Hematopoietic multipotent progenitor cell treated with erythropoietin and hydrocortisone succinate and interleukin-3 and kit ligand, for 4 days (in vitro differentiated cells): ENCODE results near the gene KERA.

Experiments used
- DNase-seq: peaks from one replicate; pipeline ENCODE4 v3.0.0-alpha.2; 2015

KERA gene

DNA sequence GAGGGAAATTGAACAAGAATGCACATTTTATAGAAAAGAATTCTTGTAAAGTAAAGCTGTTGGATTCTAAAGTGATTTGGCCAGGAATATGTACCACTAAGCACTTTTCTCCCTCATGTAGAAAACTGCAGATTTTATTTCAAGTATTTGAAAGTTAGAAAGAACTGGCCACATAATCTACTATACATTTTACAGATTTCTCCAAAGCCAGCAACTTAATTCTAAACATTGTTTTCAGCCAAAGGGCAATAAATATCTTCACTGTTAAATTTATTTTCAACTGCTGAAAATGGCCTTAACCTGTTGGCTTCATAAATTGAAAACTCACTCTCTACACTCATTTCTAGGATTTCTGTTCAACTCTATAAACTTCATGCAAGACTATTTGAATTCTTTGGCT, 15.6 kb upstream of the KERA start:
- no peak for DNase-seq

DNA sequence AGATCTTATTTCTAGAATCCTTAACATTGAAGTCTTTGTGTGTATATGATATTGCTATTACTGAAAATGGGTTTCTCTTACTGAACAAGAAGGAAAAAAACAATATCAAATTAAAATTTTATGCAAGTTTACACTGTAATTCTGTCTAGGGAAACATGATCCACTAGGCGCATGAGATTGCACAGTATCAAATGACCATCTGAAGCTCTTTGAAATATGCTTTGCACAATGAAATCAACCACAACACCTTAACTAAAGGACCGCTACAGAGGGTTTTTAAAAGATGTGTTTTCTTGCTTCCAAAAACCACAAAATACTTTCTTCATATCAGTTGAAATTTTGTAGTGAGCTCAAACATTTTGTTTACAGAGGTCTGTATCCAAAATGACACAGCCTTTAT, 15.1 kb upstream of the KERA start:
- DNase-seq: no peak

DNA sequence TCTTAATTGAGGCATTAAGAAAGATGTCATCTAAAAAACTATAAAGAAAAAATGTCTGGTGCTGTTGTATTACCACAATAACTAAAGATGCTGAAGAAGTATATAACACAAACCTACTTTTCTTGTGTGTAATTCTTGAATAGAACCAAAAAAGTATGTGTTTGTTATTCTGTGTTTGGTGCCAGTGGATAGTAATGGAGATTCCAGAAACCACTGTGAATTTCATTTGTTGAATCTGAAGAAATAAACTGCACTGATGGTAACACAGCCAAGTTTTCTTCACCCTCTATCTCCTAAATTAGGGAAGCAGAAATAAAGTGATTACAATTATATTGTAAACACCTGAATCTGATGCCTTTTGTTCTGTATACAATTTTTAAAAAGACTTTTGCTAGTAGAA, 13.1 kb upstream of the KERA start:
- DNase-seq: no peak

DNA sequence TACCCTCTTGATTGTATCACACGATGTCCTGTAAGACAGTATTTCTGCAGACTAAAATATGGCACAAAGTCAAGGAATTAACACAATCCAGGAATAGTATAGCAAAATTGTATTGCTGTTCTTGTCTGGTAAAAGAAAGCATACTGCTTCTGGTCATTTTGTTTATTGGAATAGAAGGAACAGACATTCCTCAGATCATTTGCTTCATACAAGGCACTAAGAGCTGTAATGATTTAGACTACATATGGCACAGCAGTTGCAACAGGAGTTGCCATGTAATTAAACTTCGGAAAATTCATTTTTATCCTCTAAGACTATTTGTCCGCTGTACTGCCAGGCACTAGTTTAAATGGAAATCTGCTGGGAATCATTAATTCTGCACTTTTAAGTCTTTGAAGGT, 7.6 kb upstream of the KERA start:
- no peak for DNase-seq

- DNase-seq: no peak
Observed at GRCh38 chr12:91064640-91065039, 6.8 kb upstream of the KERA start.

DNA sequence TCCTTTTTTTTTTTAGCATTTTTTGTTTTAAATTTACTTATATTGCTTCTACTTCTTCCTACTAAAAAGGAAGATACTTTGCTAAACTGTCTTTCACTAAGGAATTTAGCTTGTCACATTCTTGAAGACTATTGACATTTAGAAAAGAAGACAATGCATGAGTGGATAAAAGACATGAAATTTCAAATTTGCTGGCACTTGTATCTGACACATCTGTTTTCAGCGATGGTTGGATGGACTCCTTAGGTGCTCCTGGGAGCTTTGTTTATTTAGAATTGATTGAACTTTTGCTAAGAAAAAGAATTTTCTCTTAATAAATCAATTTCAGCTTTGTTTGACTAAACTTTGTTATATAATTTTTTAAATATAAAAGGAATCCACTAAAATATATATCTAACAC, 3.3 kb upstream of the KERA start:
- DNase-seq: no peak

DNA sequence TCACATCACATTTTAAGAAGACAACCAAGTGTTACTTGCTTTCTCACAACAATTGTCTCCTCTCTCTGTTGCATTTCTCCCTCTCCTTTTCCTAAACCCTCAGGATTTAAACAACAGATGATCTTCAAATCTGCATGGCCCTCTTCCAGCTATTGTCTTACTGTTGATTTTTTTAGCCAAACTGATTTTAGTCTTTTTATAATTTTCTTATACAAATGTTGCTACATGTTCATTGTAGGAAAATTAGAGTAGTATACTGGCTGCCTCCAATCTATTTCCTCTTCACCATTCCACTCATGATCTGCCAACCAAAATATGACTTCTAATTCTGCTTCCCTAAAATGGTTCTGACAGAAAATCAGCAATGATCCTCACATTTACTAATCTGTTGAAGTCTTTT, 1.4 kb upstream of the KERA start:
- DNase-seq: no peak

GRCh38 chr12:91058786-91059185, 962 bp upstream of the KERA start:
- no peak for DNase-seq

DNA sequence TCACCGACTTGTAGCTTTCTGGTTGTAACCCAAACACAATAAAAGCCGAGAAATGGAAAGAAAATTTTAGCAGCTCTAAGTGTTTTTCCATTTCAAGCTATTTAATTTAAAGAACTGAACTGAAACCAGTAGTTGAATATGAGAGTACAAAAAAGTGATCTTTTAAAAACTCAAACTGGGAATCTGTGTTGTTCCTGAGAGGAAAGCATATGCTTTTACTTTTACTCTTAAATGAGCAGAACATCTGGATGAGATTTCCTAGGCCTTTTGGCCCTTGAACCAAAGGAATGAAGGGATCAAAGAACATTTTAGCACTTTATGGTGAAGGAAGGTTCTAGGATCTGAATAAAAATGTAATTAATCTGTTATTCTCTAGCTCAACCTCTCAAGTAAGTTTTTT, 1.3 kb downstream of the KERA start:
- no peak for DNase-seq

DNA sequence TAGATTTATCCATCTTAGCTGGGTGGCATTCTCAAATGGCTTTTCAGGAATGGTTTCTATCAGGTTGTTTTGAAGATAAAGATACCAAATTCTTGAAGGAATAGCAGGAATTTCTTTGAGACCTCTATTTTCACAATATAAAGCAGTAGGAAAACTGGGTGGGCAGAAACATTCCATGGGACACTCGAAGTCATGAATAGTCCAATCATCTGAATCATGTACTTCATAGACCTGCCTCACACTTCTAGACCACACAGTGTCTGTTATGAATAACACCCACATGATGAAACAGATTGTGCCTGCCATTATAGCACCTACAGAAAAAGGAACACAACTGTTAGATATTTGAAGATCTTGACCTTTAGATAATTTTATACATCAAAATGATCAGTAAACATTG, 1.8 kb downstream of the KERA start:
- no peak for DNase-seq

GRCh38 chr12:91053951-91054715, 3.7 kb downstream of the KERA start:
- DNase-seq: peak; percentile 12

DNA sequence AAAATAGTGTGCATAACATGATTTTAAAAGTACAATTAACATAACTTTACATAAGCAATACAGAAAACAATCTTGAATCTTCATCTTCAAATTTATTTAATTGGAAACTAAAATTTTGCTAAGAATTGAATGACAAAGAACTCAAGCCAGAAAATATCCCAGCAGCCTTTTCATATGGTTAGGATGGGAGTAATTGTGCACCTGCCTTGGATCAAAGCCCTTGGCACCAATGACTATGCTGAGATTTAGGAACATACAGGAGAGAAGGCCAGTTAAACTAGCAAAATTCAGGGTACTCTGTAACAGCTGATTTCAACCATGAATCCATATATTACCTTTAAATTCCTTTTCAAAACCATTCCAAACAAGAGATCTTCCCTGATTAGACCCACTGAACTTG, 5.8 kb downstream of the KERA start:
- no peak for DNase-seq

- no peak for DNase-seq
Observed at GRCh38 chr12:91044586-91044985, 13.2 kb downstream of the KERA start.

DNA sequence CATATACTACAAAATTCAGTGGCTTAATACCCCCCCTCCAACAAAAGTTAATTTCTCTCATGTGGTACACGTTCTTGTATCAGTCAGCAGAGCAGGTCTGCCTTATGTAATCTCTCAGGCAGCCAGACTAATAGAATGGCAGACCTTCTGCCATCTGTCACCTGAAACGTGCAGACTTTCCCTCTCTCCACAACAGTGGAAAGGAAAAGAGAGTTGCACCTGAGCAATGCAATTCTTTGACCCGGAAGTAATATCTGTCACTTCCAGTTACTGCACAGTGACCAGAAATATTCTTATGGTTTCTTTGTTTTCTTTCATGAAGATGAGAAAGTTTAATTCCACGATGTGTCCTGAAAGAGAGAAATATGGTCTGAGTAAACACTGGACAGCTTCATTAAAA, 14.4 kb downstream of the KERA start:
- no peak for DNase-seq

DNA sequence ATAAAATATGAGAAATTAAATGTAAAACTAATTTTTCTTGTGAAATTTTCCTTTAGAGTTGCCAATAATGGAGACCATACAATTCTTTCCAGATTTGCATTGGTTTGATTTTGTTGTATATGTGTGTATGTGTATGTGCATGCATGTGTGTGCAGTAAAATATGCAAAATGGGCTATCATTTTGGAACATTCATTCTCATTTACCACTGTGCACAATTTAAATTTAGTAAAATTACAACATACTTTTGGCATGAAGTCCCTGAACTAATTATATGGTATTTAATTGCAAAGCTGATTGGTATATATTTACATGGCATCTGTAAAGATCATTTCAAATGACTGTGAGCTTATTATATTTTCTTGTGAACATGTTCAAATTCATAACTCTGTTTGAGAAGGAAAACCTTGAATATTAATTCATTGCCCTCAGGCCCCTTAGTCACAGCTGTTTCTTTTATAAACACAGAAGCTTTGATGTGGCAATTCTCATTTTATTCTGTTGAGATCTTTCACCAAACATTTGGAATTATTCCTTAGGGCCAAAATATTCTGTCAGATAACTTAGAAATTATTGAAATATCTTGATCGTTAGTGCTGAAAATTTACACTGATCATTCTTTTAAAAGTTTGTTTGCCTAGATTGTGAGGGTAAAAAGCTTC, 17.6 kb downstream of the KERA start:
- DNase-seq: no peak

GRCh38 chr12:91037276-91037675, 20.5 kb downstream of the KERA start:
- no peak for DNase-seq

GRCh38 chr12:91033251-91033650, 24.6 kb downstream of the KERA start:
- DNase-seq: peak; percentile 70

- peak; percentile 4 for DNase-seq
Observed at GRCh38 chr12:91023326-91024004, 34.4 kb downstream of the KERA start.

DNA sequence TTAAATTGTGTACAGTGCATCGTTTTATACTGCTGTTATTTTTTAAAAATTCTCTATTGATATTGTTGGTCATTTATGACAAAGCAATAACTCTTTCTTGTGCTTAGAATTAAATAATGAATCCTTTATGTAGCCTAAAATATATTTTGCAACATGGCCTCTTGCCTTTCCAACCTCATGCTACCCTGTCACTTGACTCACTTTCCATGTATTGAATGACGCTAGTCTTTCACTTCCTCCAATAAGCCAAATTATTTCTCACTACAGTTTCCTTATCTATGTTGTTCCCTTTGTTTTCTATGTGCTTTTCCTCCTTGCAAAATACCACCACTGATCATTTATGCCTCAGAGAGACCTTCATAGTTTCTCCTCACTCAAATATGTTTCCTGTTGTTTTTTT, 36.7 kb downstream of the KERA start:
- no peak for DNase-seq

DNA sequence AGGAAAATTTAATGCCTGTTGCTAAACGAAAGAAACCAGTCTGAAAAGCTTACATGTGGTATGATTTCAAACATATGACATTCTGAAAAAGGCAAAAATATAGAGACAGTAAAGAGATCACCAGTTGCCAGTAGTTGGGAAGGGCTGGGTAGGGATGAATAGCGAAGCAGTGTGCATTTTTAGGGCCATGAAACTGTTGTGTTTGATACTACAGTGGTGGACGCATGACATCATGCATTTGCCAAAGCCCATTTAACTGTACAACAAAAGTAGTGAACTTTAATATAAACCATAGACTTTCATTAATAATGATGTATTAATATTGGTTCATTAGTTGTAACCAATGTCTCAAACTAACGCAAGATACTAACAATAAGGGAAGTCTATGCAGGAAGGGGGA, 38.4 kb downstream of the KERA start:
- no peak for DNase-seq

DNA sequence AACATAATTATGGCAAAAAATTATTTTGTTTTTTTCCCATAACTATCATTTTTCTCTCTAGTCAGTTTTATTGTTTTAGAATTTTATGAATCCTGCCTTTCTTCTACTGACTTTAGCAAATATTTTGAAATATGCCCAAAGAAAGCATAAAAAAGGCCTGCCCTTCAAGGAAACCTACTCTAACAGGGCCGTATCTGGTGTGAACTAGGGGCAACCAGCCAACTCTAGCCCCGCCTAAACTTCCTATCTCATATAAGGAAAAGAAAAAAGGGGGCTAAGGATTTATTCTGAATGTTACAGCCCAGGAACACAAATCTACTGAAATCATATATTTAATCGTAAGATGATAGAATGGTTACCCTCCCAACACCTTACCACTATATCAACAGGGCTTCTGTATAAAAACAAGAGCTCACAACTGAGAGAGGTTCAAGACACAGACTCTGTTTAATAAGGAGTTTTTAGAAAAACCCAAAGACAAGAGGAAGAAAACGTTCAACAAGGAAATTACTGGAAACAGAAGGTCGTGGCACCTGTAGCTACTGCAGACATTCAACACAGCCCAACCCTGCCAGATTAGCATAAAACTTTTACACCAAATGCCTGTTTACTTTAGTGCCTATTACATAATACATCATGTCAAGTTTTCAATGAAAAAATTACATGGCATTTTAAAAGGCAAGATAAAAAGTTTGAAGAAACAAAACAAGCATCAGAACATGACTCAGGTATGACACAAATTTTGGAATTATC, 40.1 kb downstream of the KERA start:
- DNase-seq: no peak

DNA sequence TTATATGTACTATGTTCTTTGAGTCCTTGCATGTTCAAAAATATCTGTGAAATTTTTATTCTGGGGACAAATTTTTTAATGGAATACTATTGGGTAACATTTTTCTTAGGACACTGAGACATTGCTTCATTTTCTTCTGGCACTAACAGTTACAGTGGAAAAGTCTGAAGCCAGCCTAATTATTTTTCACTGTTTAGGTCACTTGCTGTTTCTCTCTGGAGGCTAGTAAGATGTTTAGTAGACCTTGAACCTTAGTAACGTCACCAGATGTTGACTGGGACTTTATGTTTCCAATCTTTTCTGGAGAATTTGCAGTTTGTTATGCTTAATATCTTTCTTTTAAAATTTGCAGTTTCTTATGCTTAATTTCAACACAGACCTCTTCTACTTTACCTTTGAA, 40.8 kb downstream of the KERA start:
- DNase-seq: no peak

GRCh38 chr12:91009319-91009950, 48.4 kb downstream of the KERA start:
- no peak for DNase-seq
